GM18498 (cell line): ENCODE measurements around the gene ZCRB1.
A peak's percentile ranks its signal among the peaks of the same experiment; 100 is the strongest.
"Not testable (repeated sequence)": the region's sequence is repeated elsewhere in the genome, so short reads cannot be mapped to it uniquely, and the experiment has no call there.

ENCODE experiments used
- ATAC-seq: cut with Tn5 transposase; IDR thresholded peaks from one replicate; pipeline ENCODE4 v1.9.1; 2021; ENCODE audit warnings: mild to moderate bottlenecking, moderate library complexity; ENCODE audit not compliant: unreplicated experiment

The ZCRB1 gene

GRCh38 chr12:42325653-42326474, at the start of gene ZCRB1, which contains the start of gene PPHLN1:
Gene ZCRB1, minus strand, starts transcription at chr12:42326094. Its CDS starts 1,992 bp downstream, at chr12:42324102.
Gene PPHLN1, plus strand, starts transcription at chr12:42326167. Its CDS starts 9,736 bp downstream, at chr12:42335903.
- ATAC-seq: peak; percentile 95

DNA sequence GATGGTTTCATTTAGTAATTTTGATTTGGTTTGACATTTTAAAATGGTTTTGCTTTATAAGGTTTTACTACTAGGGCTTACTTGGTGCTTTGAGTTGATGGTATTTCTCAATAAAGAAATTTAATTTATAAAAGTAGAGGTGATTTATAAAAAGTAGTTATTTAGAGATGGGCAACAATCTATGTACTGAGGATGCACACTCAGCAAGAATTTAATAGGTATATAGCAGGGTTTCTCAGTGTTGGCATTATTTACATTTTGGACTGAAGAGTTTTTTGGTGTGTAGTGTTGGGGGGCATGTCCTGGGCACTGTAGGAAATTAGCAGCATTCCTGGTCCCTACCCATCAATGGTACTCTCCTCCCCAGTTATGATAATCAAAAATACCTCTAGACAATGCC, 47.8 kb upstream of the ZCRB1 start:
- no peak for ATAC-seq

GRCh38 chr12:42372154-42372791, 46.4 kb upstream of the ZCRB1 start:
- ATAC-seq: peak; percentile 86

DNA sequence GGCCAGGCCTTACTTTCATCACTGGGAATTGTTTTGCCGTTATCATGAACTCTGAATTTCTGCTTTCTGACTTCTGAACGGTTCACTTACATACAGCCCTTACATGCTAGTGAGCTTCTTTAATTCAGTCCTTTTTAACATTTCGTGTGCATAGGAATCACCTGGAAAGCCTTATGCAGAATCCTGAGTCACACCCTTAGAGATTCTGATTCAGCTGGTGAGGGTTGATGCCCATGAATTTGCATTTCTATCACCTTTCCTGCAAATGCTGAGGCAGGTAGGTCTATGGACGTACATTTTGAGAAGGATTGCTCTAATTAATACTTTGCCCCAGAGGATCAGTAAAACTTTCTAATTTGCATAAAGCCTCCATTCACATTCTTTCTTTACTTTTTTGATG, 44.1 kb upstream of the ZCRB1 start:
- no peak for ATAC-seq

GRCh38 chr12:42365486-42365885, 39.6 kb upstream of the ZCRB1 start:
- no peak for ATAC-seq

GRCh38 chr12:42364692-42365091, 38.8 kb upstream of the ZCRB1 start:
- ATAC-seq: no peak

GRCh38 chr12:42362647-42363260, 36.9 kb upstream of the ZCRB1 start:
- no peak for ATAC-seq

DNA sequence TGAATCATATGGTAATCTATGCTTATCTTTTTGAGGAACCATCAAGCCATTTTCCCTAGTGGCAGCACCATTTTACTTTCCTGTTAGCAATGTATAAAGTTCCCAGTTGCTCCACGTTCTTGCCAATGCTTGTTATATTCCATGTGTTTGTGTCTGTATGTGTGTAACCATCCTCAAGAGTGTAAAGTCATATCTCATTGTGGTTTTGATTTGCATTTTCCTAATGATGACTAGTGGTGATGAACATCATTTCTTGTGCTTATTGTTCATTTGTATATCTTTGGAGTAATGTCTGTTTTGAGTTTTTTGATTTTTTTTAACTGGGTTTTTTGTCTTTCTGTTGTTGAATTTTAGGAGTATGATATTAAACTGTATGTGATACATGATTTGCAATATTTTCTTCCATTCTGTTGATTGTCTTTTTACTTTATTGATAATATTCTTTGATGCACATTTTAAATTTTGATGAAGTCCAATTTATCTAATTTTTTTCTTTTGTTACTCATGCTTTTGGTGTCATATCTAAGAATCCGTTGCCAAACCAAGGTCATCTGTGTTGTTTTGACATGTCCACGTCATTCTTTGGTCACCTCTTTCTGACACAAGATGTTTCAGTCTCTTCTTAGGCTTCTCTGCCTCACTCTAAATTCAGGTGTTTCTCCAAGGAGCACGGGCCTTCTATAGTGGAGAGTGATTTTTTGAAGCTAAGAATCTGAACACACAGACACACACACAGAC, 36.2 kb upstream of the ZCRB1 start:
- no peak for ATAC-seq

DNA sequence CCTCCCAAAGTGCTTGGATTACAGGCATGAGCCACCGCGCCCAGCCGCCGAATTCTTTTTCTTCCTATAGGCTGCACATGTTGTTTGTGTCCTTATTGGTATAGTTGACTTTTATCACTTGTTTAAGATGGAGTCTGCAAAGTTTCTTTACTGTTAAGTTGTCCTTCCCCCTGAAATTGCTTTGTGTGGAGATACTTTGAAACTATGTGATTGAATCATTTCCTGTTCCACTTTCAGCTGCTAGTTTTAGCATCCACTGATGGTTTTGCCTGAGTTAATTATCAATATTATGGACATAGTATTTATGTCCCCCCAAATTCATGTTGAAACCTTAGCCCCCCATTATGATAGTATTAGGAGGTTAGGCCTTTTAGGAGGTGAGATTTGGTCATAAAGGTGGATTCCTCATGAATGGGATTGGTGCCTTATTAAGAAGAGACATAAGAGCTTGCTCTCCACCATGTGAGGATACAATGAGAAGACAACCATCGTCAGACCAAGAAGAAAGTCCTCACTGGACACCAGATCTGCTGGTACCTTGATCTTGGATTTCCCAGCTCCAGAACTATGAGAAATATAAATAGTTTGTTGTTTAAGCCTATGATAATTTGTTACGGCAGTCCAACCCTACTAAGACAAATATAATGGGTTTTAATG, 35.0 kb upstream of the ZCRB1 start:
- peak; percentile 76 for ATAC-seq

DNA sequence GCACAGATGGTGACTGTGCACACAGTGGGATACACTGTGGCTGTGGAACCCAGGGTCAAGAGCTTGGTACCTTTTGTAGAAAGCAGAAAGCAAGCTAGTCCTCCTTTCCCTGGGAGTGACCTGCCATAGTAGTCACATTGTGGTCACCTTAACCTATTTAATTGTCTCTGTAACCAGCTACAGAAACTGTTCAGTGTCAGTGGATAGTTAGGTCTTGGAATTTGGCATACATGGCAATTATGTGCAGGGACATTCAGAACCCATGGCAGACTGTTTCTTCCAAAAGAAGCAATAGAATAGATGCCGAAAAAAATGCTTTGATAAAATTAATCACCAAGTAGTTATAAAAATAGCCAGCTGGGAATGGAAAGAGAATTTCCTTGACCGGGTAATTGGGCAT, 30.4 kb upstream of the ZCRB1 start:
- ATAC-seq: no peak

DNA sequence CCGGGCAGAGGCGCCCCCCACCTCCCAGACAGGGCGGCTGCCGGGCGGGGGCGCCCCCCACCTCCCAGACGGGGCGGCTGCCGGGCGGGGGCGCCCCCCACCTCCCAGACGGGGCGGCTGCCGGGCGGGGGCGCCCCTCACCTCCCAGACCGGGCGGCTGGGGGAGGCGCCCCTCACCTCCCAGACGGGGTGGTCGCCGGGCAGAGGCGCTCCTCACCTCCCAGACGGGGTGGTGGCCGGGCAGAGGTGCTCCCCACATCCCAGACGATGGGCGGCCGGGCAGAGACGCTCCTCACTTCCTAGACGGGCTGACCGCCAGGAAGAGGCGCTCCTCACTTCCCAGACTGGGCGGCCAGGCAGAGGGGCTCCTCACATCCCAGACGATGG, 24.1 kb upstream of the ZCRB1 start:
- not testable (repeated sequence) for ATAC-seq

DNA sequence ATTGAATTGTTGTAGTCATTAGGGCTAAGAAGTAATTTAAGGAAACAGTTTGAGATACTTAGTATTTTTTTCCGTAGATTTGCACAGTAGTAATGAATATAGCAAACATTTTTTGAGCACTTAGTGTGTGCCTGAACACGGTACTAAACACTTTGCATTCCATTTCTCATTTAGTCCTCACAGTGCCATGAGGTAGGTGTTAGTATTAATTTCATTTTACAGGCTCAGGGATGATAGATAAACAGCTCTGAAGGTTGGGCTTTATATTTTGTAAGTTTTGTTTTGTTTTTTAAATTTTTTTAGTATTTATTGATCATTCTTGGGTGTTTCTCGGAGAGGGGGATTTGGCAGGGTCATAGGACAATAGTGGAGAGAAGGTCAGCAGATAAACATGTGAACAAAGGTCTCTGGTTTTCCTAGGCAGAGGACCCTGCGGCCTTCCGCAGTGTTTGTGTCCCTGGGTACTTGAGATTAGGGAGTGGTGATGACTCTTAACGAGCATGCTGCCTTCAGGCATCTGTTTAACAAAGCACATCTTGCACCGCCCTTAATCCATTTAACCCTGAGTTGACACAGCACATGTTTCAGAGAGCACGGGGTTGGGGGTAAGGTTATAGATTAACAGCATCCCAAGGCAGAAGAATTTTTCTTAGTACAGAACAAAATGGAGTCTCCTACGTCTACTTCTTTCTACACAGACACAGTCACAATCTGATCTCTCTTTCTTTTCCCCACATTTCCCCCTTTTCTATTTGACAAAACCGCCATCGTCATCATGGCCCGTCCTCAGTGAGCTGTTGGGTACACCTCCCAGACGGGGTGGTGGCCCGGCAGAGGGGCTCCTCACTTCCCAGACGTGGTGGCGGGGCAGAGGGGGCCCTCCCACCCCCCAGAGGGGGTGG, 23.5 kb upstream of the ZCRB1 start:
- not testable (repeated sequence) for ATAC-seq

DNA sequence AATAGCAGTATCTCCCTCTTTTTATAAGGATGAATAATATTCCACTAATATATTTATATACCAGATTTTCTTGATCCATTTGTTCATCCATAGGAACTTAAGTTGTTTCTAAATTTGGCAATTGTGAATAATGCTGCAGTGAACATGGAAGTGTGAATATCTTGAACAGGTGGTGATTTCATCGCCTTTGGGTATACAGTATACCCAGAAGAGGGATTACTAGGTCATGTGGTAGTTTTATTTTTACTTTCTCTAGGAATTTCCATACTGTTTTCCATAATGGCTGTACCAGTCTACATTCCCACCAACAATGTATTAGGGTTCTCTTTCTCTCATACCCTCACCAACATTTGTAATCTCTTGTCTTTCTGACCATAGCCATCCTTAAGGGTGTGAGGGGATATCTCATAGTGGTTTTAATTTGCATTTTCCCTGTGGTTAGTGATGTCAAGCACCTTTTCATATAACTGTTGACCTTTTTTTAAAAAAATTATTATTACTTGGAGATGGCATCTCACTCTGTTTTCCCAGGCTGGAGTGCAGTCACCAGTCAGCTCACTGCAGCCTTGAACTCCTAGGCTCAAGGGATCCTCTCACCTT, 20.6 kb upstream of the ZCRB1 start:
- ATAC-seq: no peak

GRCh38 chr12:42343721-42344120, 17.8 kb upstream of the ZCRB1 start:
- ATAC-seq: no peak

GRCh38 chr12:42342028-42342427, 16.1 kb upstream of the ZCRB1 start:
- ATAC-seq: no peak

- ATAC-seq: no peak
Measured at GRCh38 chr12:42338280-42338679, 12.4 kb upstream of the ZCRB1 start.

DNA sequence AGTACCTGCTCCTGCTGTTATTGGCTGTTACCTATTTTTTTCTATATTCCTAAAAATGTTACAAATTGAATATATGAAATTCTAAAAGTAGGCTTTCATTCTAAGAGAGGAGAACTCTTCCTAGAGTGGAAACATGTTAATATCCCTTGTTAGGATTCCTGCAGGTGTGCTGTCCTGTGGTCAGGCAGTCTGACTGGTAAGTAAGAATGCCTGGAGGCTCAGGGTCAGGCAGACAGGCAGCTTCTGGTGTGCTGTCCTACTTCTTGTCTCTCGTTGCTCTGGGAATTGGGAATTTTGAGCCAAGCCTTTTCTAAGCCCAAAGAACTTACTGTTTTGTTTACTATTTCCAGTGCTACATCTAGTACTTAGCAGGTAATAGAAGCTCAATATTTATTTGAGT, 10.4 kb upstream of the ZCRB1 start:
- ATAC-seq: no peak

- ATAC-seq: peak; percentile 79
Measured at GRCh38 chr12:42332301-42333285, 6.7 kb upstream of the ZCRB1 start.
